GM18868 (cell line): ENCODE results near the gene MTARC2.
"Not testable (repeated sequence)": the region's sequence is repeated elsewhere in the genome, so short reads cannot be mapped to it uniquely, and the experiment has no call there.

ENCODE experiments used
- ATAC-seq: cut with Tn5 transposase; IDR thresholded peaks from one replicate; pipeline ENCODE4 v1.9.1; 2021; ENCODE audit warnings: mild to moderate bottlenecking, moderate library complexity; ENCODE audit not compliant: unreplicated experiment

The MTARC2 gene

DNA sequence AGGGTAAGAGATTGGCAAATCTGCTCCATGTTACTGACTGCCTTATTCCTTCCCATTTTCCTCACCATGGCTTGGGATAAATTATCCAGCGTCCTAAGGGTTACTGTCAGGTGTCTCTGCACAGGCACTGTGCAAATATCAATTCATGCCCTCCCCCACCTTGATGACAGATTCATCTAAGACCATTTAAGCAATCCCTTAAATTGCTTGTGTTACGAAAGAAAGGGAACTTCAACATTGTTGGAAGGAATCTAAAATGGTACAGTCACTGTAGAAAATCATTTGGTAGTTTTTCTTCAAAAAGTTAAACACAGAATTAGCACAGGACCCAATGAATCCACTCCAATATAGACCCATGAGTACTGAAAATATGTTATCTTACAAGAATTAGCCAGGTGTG lies 17.6 kb upstream of the MTARC2 start:
- no peak for ATAC-seq

DNA sequence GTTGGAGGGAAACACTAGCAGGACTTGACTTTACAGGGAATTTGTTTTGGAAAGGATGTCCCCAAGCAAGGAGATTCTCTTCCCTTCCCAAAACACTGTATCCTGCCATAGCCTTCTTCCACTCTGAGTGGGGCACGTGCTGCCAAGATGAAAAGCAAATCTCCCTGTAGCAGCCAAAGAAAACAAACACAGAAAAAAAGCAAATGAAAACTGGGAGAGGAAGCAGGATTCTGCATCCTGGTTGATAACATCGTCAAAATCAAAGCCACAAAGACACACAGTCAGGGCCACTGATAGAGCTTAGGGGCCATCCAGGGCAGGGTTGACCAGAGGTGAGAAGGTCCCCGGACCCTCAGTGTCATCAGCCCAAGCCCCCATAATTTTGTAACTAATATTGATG lies 16.0 kb upstream of the MTARC2 start:
- ATAC-seq = no peak

DNA sequence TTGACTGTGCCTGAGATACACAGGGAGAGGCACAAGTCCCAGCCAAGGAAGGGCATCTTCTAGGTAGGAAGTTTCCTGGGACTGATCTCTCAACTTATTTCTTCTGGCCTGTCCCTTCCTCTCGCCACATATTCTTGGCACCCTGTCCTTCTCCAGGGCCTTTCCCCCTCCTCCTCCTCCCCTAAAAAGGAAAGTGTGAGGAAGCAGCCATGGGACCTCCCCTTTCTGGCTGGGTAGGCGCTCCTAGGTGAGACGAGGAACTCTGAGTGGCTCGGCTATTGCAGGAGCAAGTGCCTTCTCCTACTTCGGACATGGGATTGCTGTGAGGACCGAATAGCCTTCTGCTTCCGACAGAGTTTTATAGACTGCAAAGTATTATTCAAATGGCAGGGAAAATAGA lies 15.5 kb upstream of the MTARC2 start:
- ATAC-seq = no peak

DNA sequence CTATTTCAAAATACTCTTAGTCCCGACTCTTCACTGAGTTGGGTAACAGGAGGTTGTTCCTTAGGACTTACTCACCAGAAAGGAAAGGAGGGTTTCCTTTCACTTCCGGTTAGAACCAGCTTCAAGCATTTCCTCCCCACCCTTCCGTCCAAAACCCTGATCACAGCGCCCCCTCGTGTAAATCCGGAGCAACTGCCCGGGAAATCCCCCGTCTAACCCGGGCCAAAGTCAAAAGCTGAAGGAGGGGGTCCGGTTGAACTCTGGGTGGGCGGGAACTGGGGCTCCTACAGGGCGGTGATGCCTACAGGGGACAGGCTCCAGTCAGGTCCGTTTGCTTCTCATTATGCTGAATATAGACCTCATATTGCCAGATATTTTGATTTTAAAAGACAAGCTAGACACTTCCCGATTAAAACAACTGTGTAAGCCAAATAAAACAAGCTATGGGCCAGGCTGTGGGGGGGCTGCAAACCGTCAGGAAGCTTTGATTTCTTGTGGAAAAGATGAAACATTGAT lies 15.0 kb upstream of the MTARC2 start:
- ATAC-seq = peak; percentile 90

DNA sequence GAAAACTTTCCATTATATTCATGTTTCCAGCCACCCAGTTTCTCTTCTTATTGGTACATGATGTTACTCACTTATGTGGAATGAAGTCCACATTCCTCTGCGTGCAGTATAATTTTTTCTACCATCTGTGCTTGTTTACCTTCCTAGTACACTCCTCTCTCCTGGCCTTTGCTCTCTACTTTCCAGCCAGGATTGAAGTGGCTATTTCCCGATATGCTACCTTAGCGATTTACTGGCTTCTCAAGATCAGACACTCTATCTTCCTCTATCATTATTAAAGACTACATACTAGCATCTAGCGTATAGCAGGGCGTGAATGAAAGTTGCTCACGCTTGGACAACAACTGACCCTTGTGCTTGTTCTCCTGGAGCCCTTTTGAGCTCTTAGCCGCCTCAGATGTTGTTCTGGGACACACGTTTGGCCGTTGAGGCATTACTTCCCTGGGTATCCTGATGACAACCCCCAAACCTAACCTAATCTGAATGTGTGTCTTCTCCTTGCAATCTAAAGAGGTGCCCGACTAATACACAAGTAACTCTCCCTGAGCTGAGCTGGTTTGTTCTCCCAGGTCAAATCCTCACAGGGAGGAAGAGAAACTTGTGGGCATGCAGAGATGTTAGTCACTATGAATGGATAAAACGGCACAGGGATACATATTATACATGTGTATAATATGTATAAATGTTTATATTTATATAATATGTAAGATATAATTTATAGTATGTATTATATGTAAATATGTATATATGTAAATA lies 13.4 kb upstream of the MTARC2 start:
- no peak for ATAC-seq

DNA sequence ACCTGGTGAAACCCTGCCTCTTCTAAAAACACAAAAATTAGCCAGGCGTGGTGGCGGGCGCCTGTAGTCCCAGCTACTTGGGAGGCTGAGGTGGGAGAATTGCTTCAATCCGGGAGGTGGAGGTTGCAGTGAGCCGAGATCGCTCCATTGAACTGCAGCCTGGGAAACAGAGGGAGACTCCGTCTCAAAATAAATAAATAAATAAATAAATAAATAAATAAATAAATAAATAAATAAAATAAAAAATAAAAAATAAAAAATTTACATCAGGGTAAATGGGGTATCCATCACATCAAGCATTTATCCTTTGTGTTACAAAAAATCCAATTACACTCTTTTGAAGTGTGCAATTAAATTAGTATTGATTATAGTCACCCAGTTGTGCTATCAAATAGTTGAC lies 11.8 kb upstream of the MTARC2 start:
- ATAC-seq = not testable (repeated sequence)

DNA sequence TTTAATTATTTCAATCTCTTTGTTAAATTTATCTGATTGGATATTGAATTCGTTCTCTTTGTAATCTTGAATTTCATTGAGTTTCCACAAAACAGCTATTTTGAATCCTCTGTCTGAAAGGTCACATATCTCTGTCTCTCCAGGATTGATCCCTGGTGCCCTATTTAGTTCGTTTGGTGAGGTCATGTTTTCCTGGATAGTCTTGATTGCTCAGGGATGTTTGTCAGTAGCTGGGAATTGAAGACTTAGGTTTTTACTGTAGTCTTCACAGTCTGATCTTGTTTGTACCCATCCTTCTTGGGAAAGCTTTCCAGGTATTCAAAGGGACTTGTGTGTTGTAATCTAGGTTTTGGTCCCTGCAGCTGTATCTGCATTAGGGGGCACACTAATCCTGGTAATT lies 6.8 kb upstream of the MTARC2 start:
- ATAC-seq = no peak

DNA sequence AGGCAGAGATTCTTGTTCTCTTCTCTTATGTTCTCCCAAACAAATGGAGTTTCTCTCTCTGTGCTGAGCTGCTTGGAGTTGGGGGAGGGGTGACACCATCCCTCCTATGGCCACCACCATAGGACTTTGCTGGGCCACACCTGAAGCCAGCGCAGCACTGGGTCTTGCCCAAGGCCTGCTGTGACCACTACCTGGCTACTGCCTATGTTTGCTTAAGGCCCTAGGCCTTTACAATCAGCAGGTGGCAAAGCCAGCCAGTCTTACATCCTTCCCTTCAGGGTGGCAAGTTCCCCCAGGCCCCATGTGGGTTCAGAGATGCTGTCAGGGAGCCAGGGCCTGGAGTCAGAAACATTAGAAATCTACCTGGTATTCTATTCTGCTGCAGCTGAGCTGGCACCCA lies 6.3 kb upstream of the MTARC2 start:
- ATAC-seq = no peak

DNA sequence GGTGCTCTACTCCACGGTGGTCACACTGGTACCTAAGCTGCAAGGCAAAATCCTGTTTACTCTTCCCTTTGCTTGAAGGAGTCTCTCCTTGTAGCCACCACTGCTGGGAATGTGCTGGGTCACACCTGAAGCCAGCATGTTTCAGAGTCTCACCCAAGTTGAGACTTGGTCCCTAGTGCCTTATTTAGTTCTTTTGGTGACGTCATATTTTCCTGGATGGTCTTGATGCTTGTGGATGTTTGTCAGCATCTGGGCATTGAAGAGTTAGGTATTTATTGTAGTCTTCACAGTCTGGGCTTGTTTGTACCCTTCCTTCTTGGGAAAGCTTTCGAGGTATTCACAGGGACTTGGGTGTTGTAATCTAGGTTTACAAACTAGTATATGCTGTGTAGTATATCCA lies 5.6 kb upstream of the MTARC2 start:
- ATAC-seq = no peak

DNA sequence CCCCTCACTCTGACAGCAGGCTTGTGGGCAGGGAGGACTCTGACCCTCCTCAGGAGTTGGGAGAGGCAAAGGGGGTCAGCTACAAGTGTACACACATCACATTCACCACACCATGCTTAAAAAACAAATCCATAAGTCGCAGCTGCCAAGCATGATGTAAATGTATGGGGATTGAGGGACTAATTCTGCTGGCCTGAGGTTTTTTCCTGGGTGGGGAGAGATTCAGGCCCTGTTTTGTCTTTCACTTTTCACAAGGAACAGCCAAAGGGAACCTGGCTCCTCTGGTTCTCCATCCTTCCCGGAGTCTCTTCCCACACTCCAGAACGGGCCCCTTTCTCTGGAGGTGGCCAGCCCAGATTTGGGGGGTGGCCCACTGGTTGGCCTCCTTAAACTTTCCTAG lies 1.3 kb upstream of the MTARC2 start:
- ATAC-seq = no peak

DNA sequence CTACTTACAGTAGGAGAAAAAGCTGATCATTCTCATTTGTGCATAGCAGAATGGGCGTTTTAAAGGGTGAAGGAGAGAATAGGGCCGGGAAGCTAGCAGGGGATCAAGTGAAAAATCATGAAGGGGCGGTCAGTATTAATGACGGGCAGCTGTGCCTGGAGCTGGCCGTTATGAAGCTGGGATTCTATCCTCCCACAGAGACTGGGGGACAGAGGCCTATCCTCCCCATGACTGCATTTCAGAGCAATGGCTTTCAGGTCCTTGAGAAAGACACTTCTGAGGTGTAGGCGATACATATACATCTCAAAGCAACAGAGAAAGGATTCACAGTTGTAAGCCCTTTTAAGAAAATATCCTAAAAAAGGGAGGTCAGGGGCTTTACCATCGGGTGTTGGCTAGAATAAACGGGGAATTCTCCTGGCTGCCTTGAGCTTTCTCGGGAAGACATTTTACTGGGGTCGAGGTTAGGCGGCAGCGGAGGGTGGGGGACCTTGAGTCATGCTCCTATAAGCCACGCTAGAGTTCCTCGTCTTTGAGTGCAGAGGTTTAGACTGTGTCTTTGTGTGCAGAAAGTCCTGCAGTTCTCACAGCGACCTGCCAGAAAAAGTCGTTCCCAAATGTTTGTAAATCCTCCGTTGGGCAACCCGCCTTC lies 559 bp upstream of the MTARC2 start:
- no peak for ATAC-seq

DNA sequence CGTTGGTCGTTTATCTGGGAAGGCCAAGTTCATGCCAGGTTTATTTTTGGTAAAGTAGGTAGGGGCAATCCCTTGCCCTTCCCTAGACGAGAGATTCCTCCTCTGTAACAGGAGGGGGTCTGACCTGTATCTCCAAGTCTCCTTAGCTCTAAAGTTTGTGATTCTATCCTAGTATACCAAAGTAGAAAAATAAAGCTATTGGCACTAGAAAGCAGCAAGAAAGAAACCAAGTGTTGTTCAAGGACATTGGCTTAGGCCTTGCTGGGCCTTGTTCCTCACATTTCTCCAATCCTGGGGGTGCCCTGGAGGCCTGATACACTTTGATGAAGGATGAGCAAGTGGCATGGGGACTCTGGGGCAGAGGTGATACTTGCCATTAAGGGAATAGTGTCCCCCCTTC lies 814 bp downstream of the MTARC2 start:
- no peak for ATAC-seq

DNA sequence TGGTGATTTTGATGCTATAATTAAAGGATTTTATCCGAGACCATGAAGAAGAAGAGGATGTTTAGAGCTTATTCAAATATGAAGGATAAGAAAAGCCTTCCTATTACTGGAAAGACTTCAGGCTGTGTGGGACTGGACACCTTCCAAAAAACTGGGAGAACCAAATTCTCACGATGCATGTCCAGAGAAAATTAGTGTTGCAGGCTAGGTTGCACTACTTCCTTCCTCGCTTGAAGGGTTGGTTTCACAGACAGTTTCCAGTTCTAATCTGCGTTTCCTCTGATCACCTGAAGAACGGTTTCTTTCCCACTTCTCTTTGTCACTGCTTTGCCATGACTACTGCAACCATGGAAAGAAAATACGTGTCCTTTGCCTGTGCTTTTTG lies 2.0 kb downstream of the MTARC2 start:
- ATAC-seq = peak; percentile 19

DNA sequence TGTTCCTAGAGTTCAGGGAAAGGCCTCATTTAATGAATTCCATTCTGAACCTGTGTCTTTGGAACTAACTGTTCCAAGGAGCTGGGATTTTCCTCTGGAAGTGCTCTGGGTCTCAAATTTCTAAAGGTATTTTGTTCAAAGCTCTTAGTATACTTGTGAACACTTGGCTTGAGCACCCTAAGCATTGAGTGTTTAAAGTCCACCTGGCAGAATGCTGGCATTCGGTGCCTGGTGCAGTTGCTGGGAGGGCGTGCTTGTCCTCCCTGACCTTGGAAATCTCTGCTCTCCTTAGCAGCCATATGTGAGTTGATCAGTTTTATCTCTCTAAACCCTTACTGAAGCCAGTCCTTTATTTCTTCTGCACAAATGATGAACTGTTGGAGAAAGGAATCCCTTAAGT lies 3.0 kb downstream of the MTARC2 start:
- ATAC-seq = no peak

DNA sequence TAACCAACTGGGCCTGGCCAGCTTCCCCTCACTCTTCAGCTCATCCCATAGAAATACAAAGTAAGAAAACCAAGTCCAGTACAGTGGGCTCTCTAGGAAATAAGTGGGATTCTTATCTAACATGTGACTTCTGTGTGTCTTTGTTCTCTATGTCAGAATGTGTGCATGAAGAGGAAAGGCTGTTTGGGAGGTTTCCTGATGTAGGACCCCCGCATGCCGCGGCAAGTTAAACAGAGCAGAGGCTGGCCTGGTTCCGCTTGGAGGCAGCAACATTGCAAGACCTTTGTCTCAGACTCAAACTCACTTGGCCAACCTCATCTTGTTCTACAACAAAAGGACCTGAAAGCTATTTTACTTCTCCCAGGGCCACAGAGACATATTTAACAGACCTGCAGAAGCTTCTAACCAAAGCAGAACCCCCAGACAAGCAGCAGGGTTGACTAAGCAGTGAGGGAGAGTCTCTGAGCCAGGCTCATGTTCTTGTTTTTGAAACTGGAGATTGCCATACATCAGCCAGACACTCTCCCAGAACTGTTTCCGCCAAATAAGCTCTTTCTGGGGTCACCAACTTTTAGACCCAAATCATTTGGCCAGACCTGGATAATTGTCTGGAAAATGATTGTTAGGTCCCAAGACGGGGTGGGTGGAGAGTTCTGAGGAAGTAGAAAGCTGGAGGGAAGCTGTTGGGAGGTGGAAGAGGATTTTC lies 6.2 kb downstream of the MTARC2 start:
- no peak for ATAC-seq

DNA sequence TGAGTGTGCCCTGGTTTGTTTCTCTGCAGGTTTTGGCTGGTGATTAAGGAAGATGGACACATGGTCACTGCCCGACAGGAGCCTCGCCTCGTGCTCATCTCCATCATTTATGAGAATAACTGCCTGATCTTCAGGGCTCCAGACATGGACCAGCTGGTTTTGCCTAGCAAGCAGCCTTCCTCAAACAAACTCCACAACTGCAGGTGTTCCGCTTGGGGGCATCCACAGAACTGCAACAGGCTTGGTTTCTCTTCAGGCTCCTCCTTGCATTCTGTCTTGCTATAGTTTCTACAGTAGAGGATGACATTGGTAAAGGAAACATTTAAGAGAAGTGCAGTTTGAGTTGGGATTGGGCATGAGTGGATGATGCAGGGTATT lies 6.8 kb downstream of the MTARC2 start:
- ATAC-seq = no peak

DNA sequence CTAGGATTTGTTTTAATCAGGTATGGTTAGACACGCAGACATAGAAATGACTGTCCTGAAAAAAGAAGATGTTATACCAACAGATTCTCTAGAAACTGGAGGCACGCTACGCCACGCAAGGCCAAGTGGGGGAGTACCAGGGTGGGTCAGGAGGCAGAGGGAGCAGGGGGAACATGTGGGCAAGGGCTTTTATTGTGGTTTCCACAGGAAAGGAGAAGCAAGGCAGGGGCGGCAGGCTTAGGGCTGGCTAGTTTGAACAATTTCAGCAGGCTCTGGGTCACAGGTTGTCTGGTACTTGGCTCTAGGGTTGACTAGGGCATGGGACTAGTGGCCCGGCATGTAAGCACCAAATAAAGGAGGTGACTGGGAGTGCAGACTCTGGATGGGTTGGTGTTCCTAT lies 7.2 kb downstream of the MTARC2 start:
- no peak for ATAC-seq

DNA sequence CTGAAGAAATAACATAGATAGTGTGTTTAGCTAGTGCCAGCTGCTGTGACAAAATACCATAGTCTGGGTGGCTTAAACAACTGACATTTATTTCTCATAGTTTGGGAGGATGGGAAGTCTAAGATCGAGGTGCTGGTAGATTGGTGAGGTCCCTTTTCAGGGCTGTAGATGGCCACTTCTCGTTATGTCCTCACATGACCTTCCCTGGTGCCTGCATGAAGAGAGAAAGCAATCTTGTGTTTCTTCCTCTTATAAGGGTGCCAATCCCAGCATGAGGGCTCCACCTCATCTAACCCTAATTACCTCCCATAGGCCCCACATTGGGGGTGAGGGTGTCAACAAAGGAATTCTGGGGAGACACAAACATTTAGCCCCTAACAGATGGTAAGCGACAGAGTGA lies 9.3 kb downstream of the MTARC2 start:
- ATAC-seq = no peak

DNA sequence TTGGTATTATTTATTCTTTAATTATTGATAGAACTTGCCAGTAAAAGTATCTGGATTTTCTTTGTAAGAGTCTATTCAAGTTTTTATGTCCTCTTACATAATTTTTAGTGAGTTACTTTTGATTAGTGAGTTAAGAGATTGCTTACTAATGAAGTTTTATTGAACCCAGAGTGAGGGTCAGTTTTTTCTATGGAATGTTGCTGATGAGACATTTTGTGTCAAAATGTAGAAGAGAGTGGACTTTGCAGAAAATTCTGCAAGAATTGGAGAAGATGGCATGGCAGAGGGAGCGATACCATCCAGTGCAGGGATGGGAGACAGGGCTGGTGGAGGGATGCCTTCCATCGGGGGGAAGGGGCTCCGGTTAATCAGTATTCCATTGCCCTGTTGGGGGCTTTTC lies 11.0 kb downstream of the MTARC2 start:
- ATAC-seq = no peak

DNA sequence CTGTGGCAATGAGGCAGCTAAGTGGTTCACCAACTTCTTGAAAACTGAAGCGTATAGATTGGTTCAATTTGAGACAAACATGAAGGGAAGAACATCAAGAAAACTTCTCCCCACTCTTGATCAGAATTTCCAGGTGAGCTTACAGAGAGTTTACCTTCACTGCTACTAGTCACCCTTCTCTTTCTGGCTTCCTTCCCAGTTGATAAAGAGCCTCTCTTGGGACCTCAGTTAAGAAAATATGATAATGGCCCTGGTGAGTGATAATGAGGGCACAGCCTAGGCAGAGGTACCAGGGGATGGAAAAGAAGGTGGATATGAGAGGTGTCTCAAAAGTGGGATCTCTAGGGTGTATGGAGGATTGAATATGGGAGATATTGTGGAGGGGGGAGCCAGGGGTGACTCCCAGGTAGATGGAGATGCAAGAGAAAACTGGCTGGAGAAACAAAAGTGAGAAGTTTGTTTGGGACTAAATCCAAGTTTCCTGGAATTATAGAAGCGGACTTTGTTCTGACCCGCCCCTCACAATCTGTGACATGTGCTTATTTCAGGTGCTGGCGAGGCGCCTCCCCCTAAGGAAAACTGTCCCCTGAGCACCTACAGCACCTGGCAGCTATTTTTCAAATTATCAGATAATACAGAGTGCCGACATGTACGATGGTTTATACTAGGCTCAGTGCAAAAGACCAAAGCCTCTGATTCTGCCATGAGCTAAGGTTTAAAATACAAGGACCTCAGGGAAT lies 13.7 kb downstream of the MTARC2 start:
- no peak for ATAC-seq

DNA sequence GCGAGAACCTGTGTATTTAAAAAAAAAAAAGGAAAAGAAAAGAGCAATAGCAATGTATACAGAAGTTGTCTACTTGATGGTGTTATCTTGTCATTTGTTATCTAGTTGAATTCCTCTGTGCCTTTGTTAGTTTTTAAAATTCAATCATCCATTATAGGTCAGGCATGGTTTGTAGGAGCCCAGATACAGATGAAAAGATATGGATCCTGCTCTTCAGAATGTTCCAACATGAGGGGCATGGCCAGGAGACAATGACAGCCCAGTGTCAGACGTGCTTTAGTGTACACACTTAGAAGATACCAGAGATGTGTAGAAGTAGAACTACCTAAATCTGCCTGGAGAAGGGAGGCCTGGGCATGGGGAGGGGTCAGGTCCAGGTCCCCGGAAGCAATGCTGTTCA lies 16.6 kb downstream of the MTARC2 start:
- ATAC-seq = no peak
